Fibroblast of lung (primary cell): Measurements from ENCODE around the gene OR51V1.
"Not testable (repeated sequence)": the region's sequence is repeated elsewhere in the genome, so short reads cannot be mapped to it uniquely, and the experiment has no call there.

Experiments used
- CTCF ChIP-seq, 2 donors: IDR thresholded peaks in 1 of 2; conservative IDR thresholded peaks in 1 of 2; 1 replicate in 1 of 2; 2 replicates in 1 of 2; pipeline ENCODE4 v1.5.1; 2011 to 2012; ENCODE audit warnings: low read length in 2 of 2, control low read depth in 1 of 2, inconsistent platforms in 1 of 2, low read depth in 1 of 2, mild to moderate bottlenecking in 1 of 2
- EZH2 ChIP-seq: IDR thresholded peaks from 2 replicates; pipeline ENCODE4 v1.5.1; 2012; ENCODE audit warnings: low read length, control low read depth, mild to moderate bottlenecking; ENCODE audit errors: missing control alignments

GRCh38 chr11:5249807-5250396 lies 49.4 kb upstream of the OR51V1 start, which contains the start of gene HBG1:
- not testable (repeated sequence) for TF ChIP-seq CTCF (conservative IDR thresholded peaks at IDR 0.05 in 1 of 2, IDR thresholded peaks at IDR 0.05 in 1 of 2; ENCODE audit: low read depth in 1 of 2, low read length in 2 of 2); EZH2
